ENCODE measurements around the gene REG3A.

The REG3A gene

GRCh38 chr2:79116997-79117928 lies 42.3 kb downstream of the REG3A start:
- DNase-seq, result no peak

- no peak for DNase-seq
These were observed 44.6 kb downstream of the REG3A start for GRCh38 chr2:79114797-79115494.

- no peak for DNase-seq
These were observed 47.3 kb downstream of the REG3A start for GRCh38 chr2:79112269-79112668.
